ENCODE data around the gene CNST. TPM values are rescaled to one million over a fixed set of nuclear protein-coding genes. Genes with fewer than 3 reads are reported as not detected.

CNST gene
- total RNA-seq, 3 donors from 2014 or later (not counting 1 experiment from before 2014, with no cell fraction given) = 48.2 to 56.1 (median 49.7) TPM

DNA sequence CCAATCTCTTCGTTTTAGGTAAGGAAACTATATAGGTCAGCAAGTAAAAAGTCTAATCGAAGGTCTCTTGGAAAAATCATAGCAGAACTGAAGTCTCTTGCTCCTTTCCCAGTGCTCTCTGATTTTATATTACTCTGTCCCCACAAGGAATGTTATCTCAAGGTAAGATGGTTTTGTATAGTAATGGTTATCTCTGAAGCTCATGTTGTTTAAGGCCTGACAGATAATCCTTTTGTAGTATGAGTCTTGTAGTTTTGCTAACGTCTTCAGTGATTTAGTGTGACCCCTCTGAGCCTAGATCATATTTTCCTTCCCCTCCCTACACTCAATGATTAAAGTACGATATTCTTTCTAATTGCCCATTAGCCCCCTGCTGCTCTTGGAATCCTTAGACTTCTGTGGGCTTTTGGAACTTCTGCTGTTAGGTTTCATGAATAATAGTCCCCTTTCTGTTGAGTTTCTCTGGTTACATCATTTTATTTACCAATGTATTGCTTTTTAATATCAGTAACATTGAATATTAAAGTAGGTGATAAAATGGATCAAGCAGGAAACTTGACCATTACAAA, 52.1 kb downstream of the CNST start:
- WGBS (ENCODE audit: insufficient coverage) = 100% methylated on average over 1 of the region's 4 CpGs
- Histone ChIP-seq H3K36me3 (ENCODE audit: control insufficient read depth, insufficient read depth, low read length) (peaks cover 9% of the 10 kb centered on the region), H3K9me3 (ENCODE audit: control insufficient read depth, insufficient read depth, low read length) (no peaks in the 10 kb centered on the region), H3K4me3 (ENCODE audit: low read length) (no peak overlapping the region), H3K27me3 (ENCODE audit: control insufficient read depth, insufficient read depth, low read length) (no peaks in the 10 kb centered on the region), H3K27ac (ENCODE audit: low read length) (no peak overlapping the region), H3K4me1 (ENCODE audit: control insufficient read depth, insufficient read depth, low read length) (no peaks in the 10 kb centered on the region)
- no peaks in the 10 kb centered on the region for H3K27me3 Mint-ChIP-seq (ENCODE audit: low read depth in 2 of 2)
- intact Hi-C loops (cut with micrococcal nuclease) = no loop called here
- peak overlapping the region in 1 of 2 donors; percentile 35 for H3K27ac Mint-ChIP-seq
- H3K9me3 Mint-ChIP-seq = no peaks in the 10 kb centered on the region
- no peak overlapping the region for H3K4me3 Mint-ChIP-seq
- peaks cover 7% of the 10 kb centered on the region for H3K36me3 Mint-ChIP-seq
- DNase-seq = no peak
- TF ChIP-seq, protein P1, sequence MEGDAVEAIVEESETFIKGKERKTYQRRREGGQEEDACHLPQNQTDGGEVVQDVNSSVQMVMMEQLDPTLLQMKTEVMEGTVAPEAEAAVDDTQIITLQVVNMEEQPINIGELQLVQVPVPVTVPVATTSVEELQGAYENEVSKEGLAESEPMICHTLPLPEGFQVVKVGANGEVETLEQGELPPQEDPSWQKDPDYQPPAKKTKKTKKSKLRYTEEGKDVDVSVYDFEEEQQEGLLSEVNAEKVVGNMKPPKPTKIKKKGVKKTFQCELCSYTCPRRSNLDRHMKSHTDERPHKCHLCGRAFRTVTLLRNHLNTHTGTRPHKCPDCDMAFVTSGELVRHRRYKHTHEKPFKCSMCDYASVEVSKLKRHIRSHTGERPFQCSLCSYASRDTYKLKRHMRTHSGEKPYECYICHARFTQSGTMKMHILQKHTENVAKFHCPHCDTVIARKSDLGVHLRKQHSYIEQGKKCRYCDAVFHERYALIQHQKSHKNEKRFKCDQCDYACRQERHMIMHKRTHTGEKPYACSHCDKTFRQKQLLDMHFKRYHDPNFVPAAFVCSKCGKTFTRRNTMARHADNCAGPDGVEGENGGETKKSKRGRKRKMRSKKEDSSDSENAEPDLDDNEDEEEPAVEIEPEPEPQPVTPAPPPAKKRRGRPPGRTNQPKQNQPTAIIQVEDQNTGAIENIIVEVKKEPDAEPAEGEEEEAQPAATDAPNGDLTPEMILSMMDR (IDR thresholded peaks at IDR 0.05) = no peak
- peaks cover 15 to 35% of the 10 kb centered on the region in 2 donors for H3K4me1 Mint-ChIP-seq
- no peak for ATAC-seq

DNA sequence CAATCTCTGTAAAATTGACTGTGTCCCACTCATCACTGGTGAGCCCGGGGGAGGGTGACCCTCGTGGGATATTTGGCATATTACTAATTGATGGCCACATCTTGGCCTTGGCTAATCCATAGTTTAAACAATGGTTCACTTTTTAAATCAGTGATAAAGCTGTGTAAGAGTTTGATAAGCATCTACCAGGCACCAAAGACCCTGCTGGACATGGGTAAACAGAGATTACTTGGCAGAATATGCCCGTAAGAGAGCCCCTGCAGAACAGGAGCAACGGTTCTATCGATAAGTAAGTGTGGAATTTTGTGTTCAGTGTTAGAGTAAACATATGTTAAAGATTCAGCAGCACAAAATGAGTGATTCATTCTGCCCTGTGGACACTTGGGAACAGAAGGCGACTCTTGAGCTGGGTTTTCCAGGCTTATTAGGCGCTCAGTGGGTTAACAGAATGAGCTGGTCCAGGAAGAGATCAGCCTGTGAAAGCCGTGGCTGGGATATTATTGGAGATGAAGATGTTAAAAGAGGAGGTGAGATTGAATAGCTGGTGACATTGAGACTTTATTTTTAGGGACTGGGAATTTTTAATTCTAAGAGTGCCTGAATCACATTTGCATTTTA, 55.9 kb downstream of the CNST start:
- no peaks in the 10 kb centered on the region for H3K9me3 ChIP-seq (ENCODE audit: control insufficient read depth, insufficient read depth, low read length)
- no peak for ATAC-seq
- H3K36me3 Mint-ChIP-seq = peaks cover 7% of the 10 kb centered on the region
- no peaks in the 10 kb centered on the region for H3K9me3 Mint-ChIP-seq
- H3K27me3 ChIP-seq (ENCODE audit: control insufficient read depth, insufficient read depth, low read length) = no peaks in the 10 kb centered on the region
- WGBS (ENCODE audit: insufficient coverage) = 95% methylated on average over 8 of the region's 8 CpGs
- no peak for DNase-seq
- H3K27ac Mint-ChIP-seq = peak overlapping the region in 1 of 2 donors; percentile 61
- H3K36me3 ChIP-seq (ENCODE audit: control insufficient read depth, insufficient read depth, low read length) = peaks cover 14% of the 10 kb centered on the region
- H3K27me3 Mint-ChIP-seq (ENCODE audit: low read depth in 2 of 2) = no peaks in the 10 kb centered on the region
- H3K4me3 Mint-ChIP-seq = no peak overlapping the region
- no peaks in the 10 kb centered on the region for H3K4me1 ChIP-seq (ENCODE audit: control insufficient read depth, insufficient read depth, low read length)
- H3K27ac ChIP-seq (ENCODE audit: low read length) = no peak overlapping the region
- TF ChIP-seq, protein P1 (IDR thresholded peaks at IDR 0.05) = no peak
- H3K4me1 Mint-ChIP-seq = peaks cover 10 to 30% of the 10 kb centered on the region in 2 donors
- intact Hi-C loops (cut with micrococcal nuclease) = no loop called here
- no peak overlapping the region for H3K4me3 ChIP-seq (ENCODE audit: low read length)

- 88% methylated on average over 5 of the region's 5 CpGs for WGBS (ENCODE audit: insufficient coverage)
- no peaks in the 10 kb centered on the region for H3K4me1 ChIP-seq (ENCODE audit: control insufficient read depth, insufficient read depth, low read length)
- TF ChIP-seq, protein P1 (IDR thresholded peaks at IDR 0.05) = no peak
Measured at GRCh38 chr1:246624091-246624490, 57.8 kb downstream of the CNST start.

More at GRCh38 chr1:246624091-246624490, 57.8 kb downstream of the CNST start:
- H3K36me3 Mint-ChIP-seq = peaks cover 7% of the 10 kb centered on the region
- no peaks in the 10 kb centered on the region for H3K27me3 Mint-ChIP-seq (ENCODE audit: low read depth in 2 of 2)
- no peak overlapping the region for H3K4me3 Mint-ChIP-seq
- intact Hi-C loops (cut with micrococcal nuclease) = no loop called here
- no peaks in the 10 kb centered on the region for H3K9me3 ChIP-seq (ENCODE audit: control insufficient read depth, insufficient read depth, low read length)
- H3K36me3 ChIP-seq (ENCODE audit: control insufficient read depth, insufficient read depth, low read length) = peaks cover 23% of the 10 kb centered on the region
- no peak for DNase-seq
- no peaks in the 10 kb centered on the region for H3K27me3 ChIP-seq (ENCODE audit: control insufficient read depth, insufficient read depth, low read length)
- peaks cover 9 to 20% of the 10 kb centered on the region in 2 donors for H3K4me1 Mint-ChIP-seq
- no peak overlapping the region for H3K27ac ChIP-seq (ENCODE audit: low read length)
- no peak overlapping the region for H3K4me3 ChIP-seq (ENCODE audit: low read length)
- H3K27ac Mint-ChIP-seq = no peak overlapping the region
- H3K9me3 Mint-ChIP-seq = no peaks in the 10 kb centered on the region
- no peak for ATAC-seq
